GM12878 (cell line): ENCODE results near the gene PHKA1. TPM values are rescaled to one million over a fixed set of nuclear protein-coding genes. Genes with fewer than 3 reads are reported as not detected.

Source experiments
- ATAC-seq: fragments of 200-7000 bp; cut with Tn5 transposase; 3 replicates; pipeline ENCODE4 v1.9.1; 2020; ENCODE audit warnings: mild to moderate bottlenecking, moderate library complexity
- BruUV-seq: library from RNA; stranded (reverse); fragments of 400-500 nt; replicated peaks from 2 replicates; lab custom pipeline; 2021; lab: Mats Ljungman, UMichigan
- CTCF ChIA-PET: fragments of 300-600 bp; sonication (Branson Sonifier 250); formaldehyde crosslinking; extraction: SDS; loops from one replicate; lab custom pipeline; 2021; ENCODE audit warnings: inconsistent platforms; lab: Yijun Ruan, JAX
- POLR2A ChIA-PET: fragments of 350-600 bp; formaldehyde crosslinking; extraction: SDS; loops from one replicate; lab custom pipeline; 2021; ENCODE audit warnings: inconsistent platforms; lab: Charles Lee
- RAD21 ChIA-PET: fragments of 300-600 bp; sonication (Branson Sonifier 250); formaldehyde crosslinking; loops from one replicate; lab custom pipeline; 2023; ENCODE audit warnings: antibody characterized with exemption; ENCODE audit not compliant: unreplicated experiment; lab: Charles Lee
- SMC1A ChIA-PET: fragments of 300-600 bp; sonication (Branson Sonifier 250); formaldehyde crosslinking; loops from one replicate; lab custom pipeline; 2023; ENCODE audit not compliant: unreplicated experiment, uncharacterized antibody; lab: Charles Lee
- DNase-seq: peaks from one replicate; pipeline ENCODE4 v3.0.0-alpha.2; 2011; ENCODE audit warnings: low read depth, low spot score
- FAIRE-seq: peaks from 3 replicates; lab custom pipeline; 2011; peaks lifted over from hg19 to GRCh38; lab: Jason Lieb, UNC
- H2AFZ ChIP-seq: 2 replicates; pipeline ENCODE4 v1.6.0; 2011; ENCODE audit warnings: low read depth, low read length, control low read depth; ENCODE audit not compliant: control insufficient read depth
- H3K27ac ChIP-seq: 2 replicates; pipeline ENCODE4 v1.5.1; 2011; ENCODE audit warnings: control low read depth; ENCODE audit not compliant: control insufficient read depth, insufficient read depth
- H3K27me3 ChIP-seq, 2 experiments: replicated peaks in 1 of 2; 2 replicates each; pipeline versions ENCODE4 v1.6.0 to v1.6.1; 2011; ENCODE audit warnings: low read length in 1 of 2; ENCODE audit not compliant: control insufficient read depth in 2 of 2, insufficient read depth in 2 of 2
- H3K36me3 ChIP-seq, 2 experiments: 2 replicates each; pipeline ENCODE4 v1.5.1; 2011; ENCODE audit warnings: low read length in 1 of 2; ENCODE audit not compliant: control insufficient read depth in 2 of 2, insufficient read depth in 2 of 2
- H3K4me1 ChIP-seq: 2 replicates; pipeline ENCODE4 v1.6.1; 2011; ENCODE audit warnings: mild to moderate bottlenecking, low read length, moderate library complexity, mixed read lengths; ENCODE audit not compliant: control insufficient read depth, insufficient read depth
- H3K4me2 ChIP-seq: 2 replicates; pipeline ENCODE4 v1.6.0; 2011; ENCODE audit warnings: control low read depth; ENCODE audit not compliant: control insufficient read depth, insufficient read depth
- H3K4me3 ChIP-seq: fragments of 200-600 bp; sonication (generic); 2 replicates; pipeline ENCODE4 v1.5.1; 2016
- H3K79me2 ChIP-seq: 2 replicates; pipeline ENCODE4 v1.6.0; 2011; ENCODE audit warnings: low read length; ENCODE audit not compliant: control insufficient read depth, insufficient read depth
- H3K9ac ChIP-seq: 2 replicates; pipeline ENCODE4 v1.8.0; 2011; ENCODE audit warnings: low read length, control low read depth, mixed read lengths; ENCODE audit not compliant: control insufficient read depth, insufficient read depth
- H3K9me3 ChIP-seq: replicated peaks from 3 replicates; pipeline ENCODE4 v1.5.1; 2011; ENCODE audit warnings: mild to moderate bottlenecking, low read length; ENCODE audit not compliant: control insufficient read depth, insufficient read depth
- H4K20me1 ChIP-seq: 2 replicates; pipeline ENCODE4 v1.6.0; 2011; ENCODE audit not compliant: control insufficient read depth, insufficient read depth
- BCLAF1 ChIP-seq: fragments of 450-650 bp; IDR thresholded peaks from 2 replicates; pipeline ENCODE4 v1.6.1; 2017; ENCODE audit warnings: antibody characterized with exemption, mild to moderate bottlenecking, moderate library complexity
- CHD2 ChIP-seq: IDR thresholded peaks from 2 replicates; pipeline ENCODE4 v1.6.1; 2011; ENCODE audit warnings: low read depth, low read length, improper control_type of control experiment, borderline replicate concordance
- E2F4 ChIP-seq: IDR thresholded peaks from 2 replicates; pipeline ENCODE4 v1.6.1; 2012; ENCODE audit warnings: low read depth, low read length, improper control_type of control experiment
- FOS ChIP-seq: IDR thresholded peaks from 3 replicates; pipeline ENCODE4 v1.6.1; 2011; ENCODE audit warnings: borderline replicate concordance; ENCODE audit not compliant: insufficient read length; ENCODE audit errors: extremely low read depth
- IKZF2 ChIP-seq, 2 experiments: fragments of 450-650 bp; IDR thresholded peaks; 2 replicates each; pipeline ENCODE4 v1.6.1; 2017; ENCODE audit warnings: mild to moderate bottlenecking in 2 of 2, moderate library complexity in 2 of 2
- KAT2A ChIP-seq: conservative IDR thresholded peaks from 2 replicates; pipeline ENCODE4 v1.6.1; 2011; ENCODE audit warnings: low read depth, low read length; ENCODE audit not compliant: control insufficient read depth
- NR2F1 ChIP-seq: fragments of 450-650 bp; conservative IDR thresholded peaks from 2 replicates; pipeline ENCODE4 v1.6.1; 2017; ENCODE audit warnings: mild to moderate bottlenecking
- PBX3 ChIP-seq: IDR thresholded peaks from 2 replicates; pipeline ENCODE4 v1.6.1; 2011; ENCODE audit warnings: mild to moderate bottlenecking, low read depth, low read length, moderate library complexity; ENCODE audit not compliant: insufficient replicate concordance
- PKNOX1 ChIP-seq: fragments of 450-650 bp; IDR thresholded peaks from 2 replicates; pipeline ENCODE4 v1.6.1; 2016; ENCODE audit warnings: mild to moderate bottlenecking
- POU2F2 ChIP-seq: IDR thresholded peaks from 3 replicates; pipeline ENCODE4 v1.6.1; 2011; ENCODE audit warnings: low read depth, mild to moderate bottlenecking, low read length, borderline replicate concordance
- RELB ChIP-seq: fragments of 450-650 bp; IDR thresholded peaks from 2 replicates; pipeline ENCODE4 v1.6.1; 2017; ENCODE audit warnings: low read depth, mild to moderate bottlenecking, moderate library complexity
- TCF3 ChIP-seq: IDR thresholded peaks from 2 replicates; pipeline ENCODE4 v1.6.1; 2012; ENCODE audit warnings: low read depth, mild to moderate bottlenecking, low read length, borderline replicate concordance; ENCODE audit not compliant: insufficient read depth
- WRNIP1 ChIP-seq: IDR thresholded peaks from 2 replicates; pipeline ENCODE4 v1.6.1; 2011; ENCODE audit warnings: low read depth, low read length, improper control_type of control experiment, borderline replicate concordance
- ZBED1 ChIP-seq: IDR thresholded peaks from 2 replicates; pipeline ENCODE4 v1.6.1; 2016; ENCODE audit warnings: borderline replicate concordance
- ZNF24 ChIP-seq: fragments of 450-650 bp; IDR thresholded peaks from 2 replicates; pipeline ENCODE4 v1.6.1; 2017; ENCODE audit warnings: antibody characterized with exemption, mild to moderate bottlenecking
- ZNF384 ChIP-seq: IDR thresholded peaks from 2 replicates; pipeline ENCODE4 v1.6.1; 2012; ENCODE audit warnings: low read depth, mild to moderate bottlenecking, low read length, improper control_type of control experiment, borderline replicate concordance
- in situ Hi-C: fragments of 300-500 bp; cut with MboI; formaldehyde crosslinking; loops from 9 replicates; pipeline ENCODE4 v1.14.3; 2018; ENCODE audit warnings: mixed read lengths
- intact Hi-C: fragments of 100-400 bp; cut with micrococcal nuclease; formaldehyde crosslinking; loops from one replicate; pipeline ENCODE4 v1.14.2; 2022; ENCODE audit not compliant: unreplicated experiment
- polyA plus RNA-seq, 11 experiments: library from polyadenylated mRNA; depleted of rRNA in 4 of 11; unstranded in 6 of 11; stranded (reverse) in 5 of 11; fragments of >200 nt; fragmentation: Nextera tagmentation in 4 of 11; fragmentation: Illumina TruSeq in 1 of 11; extraction: Ambion mirVana in 4 of 11; extraction: Trizol in 1 of 11; gene quantifications; 1 replicate in 1 of 11; 2 replicates in 10 of 11; pipeline versions ENCODE4 v1.2.1 to v1.2.3, GENCODE V29; 2011 to 2016; ENCODE audit warnings: inconsistent platforms in 2 of 11, missing spikeins in 2 of 11, low read depth in 1 of 11
- total RNA-seq, 4 experiments: library from RNA; depleted of rRNA in 3 of 4; stranded (reverse); fragments of >200 nt in 3 of 4; fragmentation: Illumina TruSeq in 1 of 4; extraction: Trizol in 1 of 4; gene quantifications; 2 replicates each; pipeline versions ENCODE4 v1.2.1 to v1.2.3, GENCODE V29; 2013 to 2021

PHKA1 gene
- total and polyA plus RNA-seq, 10 of the 15 experiments (the other 5 are each of a cell fraction or from before 2014, with no cell fraction given) = under 0.01 to 0.15 (median 0.05) TPM; not detected in 4

- TF ChIP-seq PKNOX1 (no peak), ZNF24 (no peak), ZNF384 (no peak)
Measured at GRCh38 chrX:72666451-72666850, 47.7 kb downstream of the PHKA1 start (continued).

GRCh38 chrX:72663737-72664136 is 50.4 kb downstream of the PHKA1 start:
- no peaks in the 10 kb centered on the region for H3K27me3 ChIP-seq
- ChIA-PET POLR2A (no interaction called here), RAD21 (no interaction called here), SMC1A (no interaction called here), CTCF (interaction anchor here (0.7 kb wide), 1 partner anchor 1575 kb away, joined by 3 read pairs; no protein-coding TSS in a partner anchor)
- intact Hi-C loops = no loop called here
- in situ Hi-C loops = no loop called here
- H3K36me3 ChIP-seq = no peaks in the 10 kb centered on the region
- no peak overlapping the region for H3K27ac ChIP-seq
- ATAC-seq = no peak
- TF ChIP-seq ZNF384 (no peak), BCLAF1 (no peak), FOS (no peak), KAT2A (no peak), PBX3 (no peak), E2F4 (no peak), RELB (no peak), NR2F1 (no peak), POU2F2 (no peak), ZBED1 (no peak), CHD2 (no peak), IKZF2 (IDR thresholded peaks at IDR 0.05) (no peak), TCF3 (no peak), WRNIP1 (no peak)
- no peak for DNase-seq
- H2AFZ ChIP-seq = no peak overlapping the region
- FAIRE-seq = no peak
- no peaks in the 10 kb centered on the region for H3K79me2 ChIP-seq
- no peaks in the 10 kb centered on the region for H3K9me3 ChIP-seq
- no TSS peak for BruUV-seq
- no peak overlapping the region for H3K4me2 ChIP-seq
- H3K4me3 ChIP-seq = no peak overlapping the region
- H4K20me1 ChIP-seq = no peaks in the 10 kb centered on the region
- no peak overlapping the region for H3K9ac ChIP-seq
- no peaks in the 10 kb centered on the region for H3K4me1 ChIP-seq
